Measurements from ENCODE around the gene KCTD21. TPM values are rescaled to one million over a fixed set of nuclear protein-coding genes. Genes with fewer than 3 reads are reported as not detected.
A peak's percentile ranks its signal among the peaks of the same experiment; 100 is the strongest.
"Not testable (repeated sequence)": the region's sequence is repeated elsewhere in the genome, so short reads cannot be mapped to it uniquely, and the experiment has no call there.

Gene KCTD21
- total RNA-seq, 4 donors from 2014 or later: 9.6 to 21.5 (median 13.7) TPM

DNA sequence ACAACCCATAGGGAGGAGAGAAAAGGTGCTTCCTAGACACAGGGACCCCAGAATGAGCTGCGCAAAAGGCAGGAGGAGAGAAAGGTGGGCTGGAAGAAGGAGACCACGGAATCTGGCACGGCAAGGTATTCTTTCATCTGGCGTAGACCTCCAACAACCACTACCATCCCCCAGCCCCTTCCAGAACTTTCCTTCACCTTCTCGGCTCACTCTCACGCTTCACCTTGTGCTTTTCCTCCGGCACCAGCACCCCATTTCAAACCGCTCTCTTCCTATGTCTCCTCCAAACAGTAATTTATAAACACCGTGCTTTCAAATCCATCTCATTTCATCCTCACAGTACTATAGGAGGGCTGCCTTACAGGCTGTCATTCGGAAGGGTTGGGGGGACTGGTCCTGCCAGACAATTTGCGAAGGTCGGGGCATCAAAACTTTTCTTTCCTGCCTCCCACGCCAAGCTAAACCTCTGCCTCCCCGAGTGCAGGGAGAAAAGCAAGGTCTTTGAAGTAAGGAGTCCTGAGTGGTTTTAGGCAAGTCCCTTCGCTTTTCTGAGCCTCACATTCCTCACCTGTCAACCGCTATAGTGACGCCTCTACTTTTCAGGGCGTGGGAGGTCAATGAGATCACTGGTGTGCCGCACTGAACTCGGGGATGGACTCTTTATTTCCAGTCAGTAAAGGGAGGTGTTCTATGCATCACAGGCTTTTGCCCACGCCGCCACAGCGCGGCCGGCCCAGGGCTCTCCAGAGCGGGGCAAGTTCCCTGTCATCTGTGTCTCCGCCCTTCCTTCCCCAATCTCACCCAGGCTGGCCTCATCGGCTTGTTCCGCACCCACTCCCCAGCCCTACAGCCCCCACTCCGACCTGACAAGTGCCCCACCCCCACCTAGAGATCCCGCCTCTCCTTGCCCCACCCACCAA is 800 bp downstream of the KCTD21 start:
- DNase-seq (ENCODE audit: low spot score) (no peak), ATAC-seq (ENCODE audit: low FRiP score) (peak; percentile 65)
- TF ChIP-seq, protein P1, sequence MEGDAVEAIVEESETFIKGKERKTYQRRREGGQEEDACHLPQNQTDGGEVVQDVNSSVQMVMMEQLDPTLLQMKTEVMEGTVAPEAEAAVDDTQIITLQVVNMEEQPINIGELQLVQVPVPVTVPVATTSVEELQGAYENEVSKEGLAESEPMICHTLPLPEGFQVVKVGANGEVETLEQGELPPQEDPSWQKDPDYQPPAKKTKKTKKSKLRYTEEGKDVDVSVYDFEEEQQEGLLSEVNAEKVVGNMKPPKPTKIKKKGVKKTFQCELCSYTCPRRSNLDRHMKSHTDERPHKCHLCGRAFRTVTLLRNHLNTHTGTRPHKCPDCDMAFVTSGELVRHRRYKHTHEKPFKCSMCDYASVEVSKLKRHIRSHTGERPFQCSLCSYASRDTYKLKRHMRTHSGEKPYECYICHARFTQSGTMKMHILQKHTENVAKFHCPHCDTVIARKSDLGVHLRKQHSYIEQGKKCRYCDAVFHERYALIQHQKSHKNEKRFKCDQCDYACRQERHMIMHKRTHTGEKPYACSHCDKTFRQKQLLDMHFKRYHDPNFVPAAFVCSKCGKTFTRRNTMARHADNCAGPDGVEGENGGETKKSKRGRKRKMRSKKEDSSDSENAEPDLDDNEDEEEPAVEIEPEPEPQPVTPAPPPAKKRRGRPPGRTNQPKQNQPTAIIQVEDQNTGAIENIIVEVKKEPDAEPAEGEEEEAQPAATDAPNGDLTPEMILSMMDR (IDR thresholded peaks at IDR 0.05): no peak

DNA sequence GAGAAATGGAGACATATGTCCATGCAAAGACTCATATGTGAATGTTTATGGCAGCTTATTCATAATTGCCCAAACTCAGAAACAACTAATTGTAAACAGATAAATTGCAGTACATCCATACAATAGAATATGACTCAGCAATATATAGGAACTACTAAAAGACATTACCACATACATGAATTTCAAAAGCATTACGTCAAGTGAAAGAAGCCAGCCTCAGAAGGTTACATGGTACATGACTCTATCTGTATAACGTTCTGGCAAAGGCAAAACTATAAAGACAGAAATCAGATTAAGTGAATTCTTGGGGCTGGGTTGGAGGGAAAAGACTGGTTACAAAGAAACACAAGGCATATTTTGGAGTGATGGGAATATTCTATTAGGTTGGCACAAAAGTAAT is 7.2 kb downstream of the KCTD21 start:
- DNase-seq (ENCODE audit: low spot score): no peak
- ATAC-seq (ENCODE audit: low FRiP score): no peak
- TF ChIP-seq, protein P1 (IDR thresholded peaks at IDR 0.05): no peak

DNA sequence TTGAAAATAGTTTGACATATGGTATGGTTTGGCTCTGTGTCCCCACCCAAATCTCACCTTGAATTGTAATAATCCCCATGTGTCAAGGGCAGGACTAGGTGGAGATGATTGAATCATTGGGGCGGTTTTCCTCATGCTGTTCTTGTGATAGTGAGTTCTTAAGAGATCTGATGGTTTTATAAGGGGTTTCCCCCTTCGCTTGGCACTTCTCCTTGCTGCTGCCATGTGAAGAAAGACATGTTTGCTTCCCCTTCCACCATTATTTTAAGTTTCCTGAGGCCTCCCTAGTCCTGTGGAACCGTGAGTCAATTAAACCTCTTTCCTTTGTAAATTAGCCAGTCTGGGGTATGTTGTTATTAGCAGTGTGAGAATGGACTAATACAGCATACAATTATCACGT is 7.7 kb downstream of the KCTD21 start:
- ATAC-seq (ENCODE audit: low FRiP score) (no peak), DNase-seq (ENCODE audit: low spot score) (no peak)
- TF ChIP-seq, protein P1 (IDR thresholded peaks at IDR 0.05): no peak

DNA sequence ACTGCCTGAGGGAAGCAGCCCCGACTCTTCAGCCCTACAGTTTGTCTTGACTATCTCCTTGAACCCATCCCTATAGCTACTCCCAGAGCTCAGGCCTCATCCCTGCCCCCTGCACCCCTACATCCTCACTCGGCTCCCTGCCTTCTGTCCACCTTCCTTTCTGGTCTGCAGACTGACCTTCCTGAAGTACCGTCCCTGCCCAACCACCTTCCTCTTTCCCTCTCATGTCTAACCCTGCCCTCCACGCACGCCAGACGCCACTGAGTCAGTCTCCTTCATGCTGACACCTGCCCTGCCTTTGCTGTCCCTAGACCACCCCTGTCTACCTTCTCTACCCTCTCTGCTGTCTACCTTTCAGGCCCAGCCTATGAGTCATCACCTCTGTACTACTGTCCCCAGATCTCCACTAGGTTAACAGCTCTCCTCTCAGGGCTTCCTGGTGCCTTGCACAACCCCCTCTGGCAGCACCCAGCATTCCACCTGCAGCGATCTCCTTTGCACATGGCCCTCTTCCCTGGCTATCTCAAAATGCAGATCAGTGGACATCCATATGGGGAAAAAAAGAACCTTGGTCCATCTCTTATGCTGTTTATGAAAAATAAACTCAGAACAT is 8.9 kb downstream of the KCTD21 start:
- TF ChIP-seq, protein P1 (IDR thresholded peaks at IDR 0.05): no peak

DNA sequence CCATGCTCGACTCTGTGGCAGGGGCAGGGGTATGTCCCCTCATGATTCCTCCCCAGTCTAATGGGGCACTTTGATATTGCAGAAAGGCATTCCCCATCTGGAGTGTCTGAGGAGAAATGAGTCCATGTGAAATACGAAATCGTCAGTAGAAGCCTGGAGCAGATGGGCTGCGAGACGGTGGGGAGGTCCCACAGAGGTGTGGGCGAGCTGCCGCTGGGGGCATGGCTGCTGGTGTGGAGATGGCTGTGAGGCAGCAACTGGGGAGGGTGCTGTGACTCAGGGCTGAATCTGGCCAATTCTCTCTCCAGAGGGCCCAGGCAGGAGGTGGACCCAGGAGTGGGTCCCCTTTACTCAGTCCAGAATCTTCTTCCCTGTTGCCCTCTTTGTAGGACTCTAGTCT is 11.2 kb downstream of the KCTD21 start:
- TF ChIP-seq, protein P1 (IDR thresholded peaks at IDR 0.05): no peak
- ATAC-seq (ENCODE audit: low FRiP score) (no peak), DNase-seq (ENCODE audit: low spot score) (no peak)

More for the DNA sequence above, 8.9 kb downstream of the KCTD21 start:
- DNase-seq (ENCODE audit: low spot score) (no peak), ATAC-seq (ENCODE audit: low FRiP score) (peak; percentile 10)

DNA sequence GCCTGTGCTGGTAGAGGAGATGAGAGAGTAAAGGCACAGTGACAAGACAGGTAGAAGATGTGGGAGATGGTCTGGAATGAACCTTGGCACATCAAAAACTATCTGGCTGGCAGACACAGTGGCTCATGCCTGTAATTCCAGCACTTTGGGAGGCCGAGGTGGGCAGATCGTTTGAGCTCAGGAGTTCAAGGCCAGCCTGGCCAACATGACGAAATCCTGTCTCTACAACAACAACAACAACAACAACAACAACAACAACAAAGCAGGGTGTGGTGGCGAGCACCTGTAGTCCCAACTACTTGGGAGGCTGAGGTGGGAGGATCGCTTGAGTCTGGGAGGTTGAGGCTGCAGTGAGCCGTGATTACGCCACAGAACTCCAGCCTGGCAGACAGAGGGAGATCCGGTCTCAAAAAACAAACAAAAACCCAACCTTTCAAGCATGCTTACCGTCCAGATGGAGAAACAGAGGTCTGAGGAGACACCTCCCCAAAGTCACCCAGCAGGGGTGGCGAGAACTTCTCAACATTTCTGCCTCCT is 11.8 kb downstream of the KCTD21 start:
- DNase-seq (ENCODE audit: low spot score): no peak
- ATAC-seq (ENCODE audit: low FRiP score): no peak
- TF ChIP-seq, protein P1 (IDR thresholded peaks at IDR 0.05): no peak

DNA sequence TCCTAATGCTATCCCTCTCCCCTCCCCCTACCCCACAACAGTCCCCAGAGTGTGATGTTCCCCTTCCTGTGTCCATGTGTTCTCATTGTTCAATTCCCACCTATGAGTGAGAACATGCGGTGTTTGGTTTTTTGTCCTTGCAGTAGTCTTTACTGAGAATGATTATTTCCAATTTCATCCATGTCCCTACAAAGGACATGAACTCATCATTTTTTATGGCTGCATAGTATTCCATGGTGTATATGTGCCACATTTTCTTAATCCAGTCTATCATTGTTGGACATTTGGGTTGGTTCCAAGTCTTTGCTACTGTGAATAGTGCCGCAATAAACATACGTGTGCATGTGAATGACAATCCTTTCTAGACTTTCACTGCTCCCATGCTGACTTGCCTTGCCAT is 12.6 kb downstream of the KCTD21 start:
- DNase-seq (ENCODE audit: low spot score); ATAC-seq (ENCODE audit: low FRiP score): not testable (repeated sequence)
